Esophagus muscularis mucosa (tissue), 3 donors: ENCODE data around the gene SRSF3.

Experiments used
- POLR2A ChIP-seq: fragments of 450-650 bp; IDR thresholded peaks from one replicate; pipeline ENCODE4 v1.6.1; 2017; ENCODE audit warnings: antibody characterized with exemption, moderate library complexity, mild to moderate bottlenecking, low read depth
- POLR2AphosphoS5 ChIP-seq, 2 donors: sonication (generic); formaldehyde crosslinking; IDR thresholded peaks; one replicate each; pipeline ENCODE4 v1.6.1; 2017; ENCODE audit warnings: antibody characterized with exemption in 2 of 2
- TF ChIP-seq, protein P1 (sequence below), 3 experiments: fragments of 200-600 bp in 2 of 3; fragments of 450-650 bp in 1 of 3; sonication (generic) in 2 of 3; IDR thresholded peaks; one replicate each; pipeline ENCODE4 v1.5.1; 2017 to 2019; ENCODE audit warnings: antibody characterized with exemption in 3 of 3, mild to moderate bottlenecking in 2 of 3, moderate library complexity in 1 of 3

DNA sequence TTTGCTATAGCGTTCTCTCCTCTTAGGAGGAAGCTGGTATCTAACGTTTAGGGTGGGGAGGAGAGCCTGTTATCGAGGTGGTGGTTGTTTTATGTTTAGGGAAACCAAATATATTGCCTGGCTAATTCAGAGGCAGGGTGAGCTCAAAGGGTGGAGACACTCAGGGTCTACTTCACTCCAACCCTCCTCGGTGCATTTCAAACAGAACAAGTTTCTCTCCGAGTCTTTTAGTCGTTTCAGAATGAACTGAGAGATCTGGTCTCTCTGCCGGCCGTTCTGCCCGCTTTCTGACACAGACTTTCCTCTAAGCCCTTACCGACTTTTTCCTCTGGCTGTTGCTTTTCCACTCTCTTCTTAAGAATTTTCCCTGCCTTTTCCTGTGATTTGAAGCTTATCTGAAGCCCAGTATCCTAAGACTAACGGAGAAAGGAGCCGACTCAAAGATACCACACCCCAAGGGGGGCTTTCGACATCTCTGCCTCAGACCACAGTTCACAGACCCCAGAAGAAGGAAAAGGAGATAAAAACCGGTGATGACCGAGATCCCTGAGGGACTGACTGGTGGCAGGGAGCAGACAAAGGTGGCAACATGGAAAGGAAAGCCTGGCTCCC is 47.7 kb upstream of the SRSF3 start:
- TF ChIP-seq POLR2AphosphoS5 (IDR thresholded peaks at IDR 0.05) (no peak), POLR2A (no peak)
- TF ChIP-seq, protein P1, sequence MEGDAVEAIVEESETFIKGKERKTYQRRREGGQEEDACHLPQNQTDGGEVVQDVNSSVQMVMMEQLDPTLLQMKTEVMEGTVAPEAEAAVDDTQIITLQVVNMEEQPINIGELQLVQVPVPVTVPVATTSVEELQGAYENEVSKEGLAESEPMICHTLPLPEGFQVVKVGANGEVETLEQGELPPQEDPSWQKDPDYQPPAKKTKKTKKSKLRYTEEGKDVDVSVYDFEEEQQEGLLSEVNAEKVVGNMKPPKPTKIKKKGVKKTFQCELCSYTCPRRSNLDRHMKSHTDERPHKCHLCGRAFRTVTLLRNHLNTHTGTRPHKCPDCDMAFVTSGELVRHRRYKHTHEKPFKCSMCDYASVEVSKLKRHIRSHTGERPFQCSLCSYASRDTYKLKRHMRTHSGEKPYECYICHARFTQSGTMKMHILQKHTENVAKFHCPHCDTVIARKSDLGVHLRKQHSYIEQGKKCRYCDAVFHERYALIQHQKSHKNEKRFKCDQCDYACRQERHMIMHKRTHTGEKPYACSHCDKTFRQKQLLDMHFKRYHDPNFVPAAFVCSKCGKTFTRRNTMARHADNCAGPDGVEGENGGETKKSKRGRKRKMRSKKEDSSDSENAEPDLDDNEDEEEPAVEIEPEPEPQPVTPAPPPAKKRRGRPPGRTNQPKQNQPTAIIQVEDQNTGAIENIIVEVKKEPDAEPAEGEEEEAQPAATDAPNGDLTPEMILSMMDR (IDR thresholded peaks at IDR 0.05) = no peak
